Esophagus (tissue), 2 donors: ENCODE measurements around the gene CPZ. TPM values are rescaled to one million over a fixed set of nuclear protein-coding genes. Genes with fewer than 3 reads are reported as not detected.
"Not testable (repeated sequence)": the region's sequence is repeated elsewhere in the genome, so short reads cannot be mapped to it uniquely, and the experiment has no call there.

Experiments used
- H3K27ac ChIP-seq, 2 donors: one replicate each; pipeline ENCODE4 v1.5.1; 2013; ENCODE audit warnings: low read depth in 2 of 2, mild to moderate bottlenecking in 2 of 2, inconsistent platforms in 1 of 2, low read length in 1 of 2, moderate library complexity in 1 of 2
- H3K27me3 ChIP-seq, 2 donors: one replicate each; pipeline ENCODE4 v1.6.1; 2013; ENCODE audit warnings: low read length in 2 of 2, control low read depth in 1 of 2, mild to moderate bottlenecking in 1 of 2; ENCODE audit not compliant: insufficient read depth in 2 of 2, control insufficient read depth in 1 of 2
- H3K36me3 ChIP-seq, 2 donors: one replicate each; pipeline ENCODE4 v1.6.1; 2013; ENCODE audit warnings: low read length in 1 of 2; ENCODE audit not compliant: control insufficient read depth in 2 of 2, insufficient read depth in 2 of 2
- H3K4me1 ChIP-seq, 2 donors: one replicate each; pipeline ENCODE4 v1.6.1; 2013; ENCODE audit warnings: low read length in 1 of 2; ENCODE audit not compliant: control insufficient read depth in 2 of 2, insufficient read depth in 2 of 2
- H3K4me3 ChIP-seq, 2 donors: one replicate each; pipeline ENCODE4 v1.5.1; 2013; ENCODE audit warnings: low read length in 2 of 2, mild to moderate bottlenecking in 2 of 2, low read depth in 1 of 2, moderate library complexity in 1 of 2
- H3K9me3 ChIP-seq, 2 donors: one replicate each; pipeline ENCODE4 v1.6.1; 2013; ENCODE audit warnings: mild to moderate bottlenecking in 2 of 2, low read depth in 1 of 2, low read length in 1 of 2, moderate library complexity in 1 of 2; ENCODE audit not compliant: control insufficient read depth in 2 of 2, insufficient read depth in 1 of 2
- WGBS, 2 donors: extraction: QIAGEN DNeasy Blood & Tissue Kit; methylation state at CpG; one replicate each; pipeline ENCODE4 v1.1.7; 2013; 5-methylcytosine and 5-hydroxymethylcytosine counted together
- polyA plus RNA-seq, 2 donors: library from polyadenylated mRNA; stranded (reverse); fragments of 200-250 nt; gene quantifications; one replicate each; pipeline ENCODE4 v1.2.3, GENCODE V29; 2013
- donor health status: healthy with polysubstance abuse.
- donor health status: Bipolar disorder and iron deficiency.

The CPZ gene
- polyA plus RNA-seq, 2 donors: 3.4 to 7.2 TPM

DNA sequence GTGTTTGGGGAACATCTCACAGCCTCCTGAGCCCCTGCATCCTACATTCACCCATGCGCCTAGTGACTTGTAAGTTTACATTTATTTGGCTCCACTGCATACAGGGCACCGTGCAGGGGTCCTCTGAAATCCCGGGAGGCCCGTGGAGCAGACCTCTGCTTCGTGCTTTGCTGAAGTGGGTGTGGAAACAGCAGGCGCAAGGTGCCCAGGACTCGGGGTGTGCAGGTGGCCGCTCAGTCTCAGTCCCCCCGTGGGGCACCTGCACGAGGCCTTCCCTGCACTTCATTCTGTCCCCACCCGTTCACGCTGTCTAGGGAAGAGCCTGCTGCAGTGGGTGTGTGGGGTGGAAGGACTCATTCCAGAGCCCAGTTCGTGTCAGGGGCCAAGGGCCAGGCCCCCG lies 28.6 kb downstream of the CPZ start:
- 71 to 90% methylated on average over 6 to 9 of the region's 14 CpGs for WGBS, 2 donors
- not testable (repeated sequence) for H3K36me3 ChIP-seq, H3K27ac ChIP-seq, H3K9me3 ChIP-seq, H3K4me1 ChIP-seq, H3K27me3 ChIP-seq, H3K4me3 ChIP-seq

DNA sequence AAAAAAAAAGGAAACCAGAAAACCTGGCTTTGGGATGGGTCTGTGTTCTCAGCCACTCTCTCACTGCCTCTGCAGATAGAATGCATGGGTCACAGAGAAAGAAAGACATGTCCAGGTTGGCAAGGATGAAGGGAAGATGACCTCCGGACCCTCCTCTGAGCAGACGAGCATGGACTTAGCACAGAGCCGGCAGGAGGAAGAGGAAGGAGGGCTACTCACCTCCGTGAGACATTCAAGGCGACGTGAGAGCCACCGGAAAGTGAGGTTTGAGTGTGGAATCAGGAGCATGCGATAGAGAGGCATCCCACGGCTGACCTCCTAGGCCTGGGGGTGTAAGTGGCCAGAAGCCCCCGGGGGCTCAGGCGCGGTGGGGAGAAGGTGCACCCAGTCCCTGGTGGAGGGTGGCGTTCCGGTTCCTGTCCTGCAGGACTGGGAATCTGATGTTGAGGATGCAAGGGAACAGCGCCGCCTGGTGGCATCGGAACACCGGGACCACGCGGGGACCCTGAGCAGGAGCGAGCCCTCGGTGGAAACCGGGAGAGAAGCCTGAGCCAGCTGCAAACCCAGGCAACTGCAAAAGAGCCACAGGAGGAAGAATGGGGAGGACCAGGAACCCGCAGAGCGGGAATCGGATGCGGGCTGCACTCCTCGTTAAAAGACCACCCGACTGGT lies 32.2 kb downstream of the CPZ start:
- not testable (repeated sequence) for H3K4me1 ChIP-seq, H3K4me3 ChIP-seq, H3K27me3 ChIP-seq, H3K27ac ChIP-seq, H3K9me3 ChIP-seq, H3K36me3 ChIP-seq
- WGBS, 2 donors: no CpG with 5 or more reads among the region's 29 CpGs

- H3K4me1 ChIP-seq, H3K27ac ChIP-seq, H3K36me3 ChIP-seq, H3K9me3 ChIP-seq, H3K27me3 ChIP-seq, H3K4me3 ChIP-seq: not testable (repeated sequence)
- WGBS, 2 donors: no CpG with 5 or more reads among the region's 29 CpGs
Observed at GRCh38 chr4:8630240-8630905, 37.8 kb downstream of the CPZ start.

DNA sequence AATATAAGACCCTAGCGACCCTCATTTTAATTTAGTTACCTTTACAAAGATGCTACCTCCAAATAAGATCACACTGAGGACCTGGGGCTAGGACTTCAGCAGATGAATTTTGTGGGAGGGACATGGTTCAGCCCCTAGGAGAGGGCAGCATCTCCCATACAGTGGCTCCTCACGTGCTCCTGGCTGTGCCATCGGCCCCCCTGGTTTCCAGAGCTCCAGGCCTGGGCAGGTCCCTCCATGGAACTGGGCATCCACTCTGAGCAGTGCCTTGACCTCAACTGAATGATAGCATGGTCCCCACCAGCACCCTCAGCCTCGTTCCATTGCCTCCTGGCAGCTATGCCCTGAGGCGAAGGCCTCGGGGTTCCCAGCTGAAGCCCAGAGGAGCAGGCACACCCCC lies 39.3 kb downstream of the CPZ start:
- H3K27ac ChIP-seq, H3K4me3 ChIP-seq, H3K27me3 ChIP-seq, H3K4me1 ChIP-seq, H3K9me3 ChIP-seq, H3K36me3 ChIP-seq: not testable (repeated sequence)
- WGBS, 2 donors: 68 to 74% methylated on average over 2 to 3 of the region's 6 CpGs

DNA sequence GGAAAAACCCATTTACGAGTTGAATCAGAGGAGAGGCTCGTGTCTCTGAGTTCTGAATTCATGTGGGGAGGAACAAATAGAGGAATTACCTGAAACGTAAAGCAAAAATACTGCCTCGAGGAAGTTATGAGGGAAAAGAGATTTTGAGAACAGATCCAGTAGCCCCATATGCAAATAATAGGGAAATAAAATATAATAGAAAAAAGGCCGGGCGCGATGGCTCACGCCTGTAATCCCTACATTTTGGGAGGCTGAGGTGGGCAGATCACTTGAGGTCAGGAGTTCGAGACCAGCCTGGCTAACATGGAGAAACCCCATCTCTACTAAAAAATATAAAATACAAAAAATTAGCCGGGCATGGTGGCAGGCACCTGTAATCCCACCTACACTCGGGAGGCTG lies 42.2 kb downstream of the CPZ start:
- 77 to 84% methylated on average over 5 to 6 of the region's 11 CpGs for WGBS, 2 donors
- H3K9me3 ChIP-seq, H3K4me1 ChIP-seq, H3K27ac ChIP-seq, H3K36me3 ChIP-seq, H3K27me3 ChIP-seq, H3K4me3 ChIP-seq: not testable (repeated sequence)

DNA sequence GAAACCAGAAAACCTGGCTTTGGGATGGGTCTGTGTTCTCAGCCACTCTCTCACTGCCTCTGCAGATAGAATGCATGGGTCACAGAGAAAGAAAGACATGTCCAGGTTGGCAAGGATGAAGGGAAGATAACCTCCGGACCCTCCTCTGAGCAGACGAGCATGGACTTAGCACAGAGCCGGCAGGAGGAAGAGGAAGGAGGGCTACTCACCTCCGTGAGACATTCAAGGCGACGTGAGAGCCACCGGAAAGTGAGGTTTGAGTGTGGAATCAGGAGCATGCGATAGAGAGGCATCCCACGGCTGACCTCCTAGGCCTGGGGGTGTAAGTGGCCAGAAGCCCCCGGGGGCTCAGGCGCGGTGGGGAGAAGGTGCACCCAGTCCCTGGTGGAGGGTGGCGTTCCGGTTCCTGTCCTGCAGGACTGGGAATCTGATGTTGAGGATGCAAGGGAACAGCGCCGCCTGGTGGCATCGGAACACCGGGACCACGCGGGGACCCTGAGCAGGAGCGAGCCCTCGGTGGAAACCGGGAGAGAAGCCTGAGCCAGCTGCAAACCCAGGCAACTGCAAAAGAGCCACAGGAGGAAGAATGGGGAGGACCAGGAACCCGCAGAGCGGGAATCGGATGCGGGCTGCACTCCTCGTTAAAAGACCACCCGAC lies 43.5 kb downstream of the CPZ start:
- WGBS, 2 donors: 46% methylated on average over 4 of the region's 29 CpGs; no CpG with 5 or more reads in 1 of the 2 donors
- H3K27ac ChIP-seq, H3K36me3 ChIP-seq, H3K27me3 ChIP-seq, H3K4me3 ChIP-seq, H3K4me1 ChIP-seq, H3K9me3 ChIP-seq: not testable (repeated sequence)

DNA sequence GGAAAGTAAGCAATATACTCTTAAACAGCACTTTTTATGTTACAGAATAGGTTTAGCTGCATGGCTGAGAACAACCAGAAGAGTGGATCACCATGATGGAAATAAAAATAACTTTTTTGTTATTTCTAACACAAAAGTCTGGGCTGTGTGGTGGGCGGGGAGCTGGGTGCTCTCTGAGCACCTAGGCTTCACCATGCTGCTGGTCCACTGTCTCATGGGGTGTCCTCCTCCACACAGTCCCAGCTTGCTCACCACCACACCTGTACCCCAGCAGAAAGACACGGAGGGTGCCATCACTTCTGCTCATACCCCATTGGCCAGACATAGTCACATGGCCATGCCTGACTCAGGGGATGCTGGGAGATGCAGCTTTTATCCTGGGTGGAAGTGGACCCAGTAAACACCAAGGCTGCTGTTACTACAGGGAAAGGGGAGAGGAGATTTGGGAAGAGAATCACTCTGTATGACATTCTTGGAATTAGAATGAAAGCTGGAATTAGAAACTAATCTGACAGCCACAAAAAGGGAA lies 45.0 kb downstream of the CPZ start:
- Histone ChIP-seq H3K4me1 (no peaks in the 10 kb centered on the region), H3K36me3 (no peaks in the 10 kb centered on the region), H3K9me3 (no peaks in the 10 kb centered on the region), H3K27ac (no peak overlapping the region), H3K4me3 (no peak overlapping the region), H3K27me3 (no peaks in the 10 kb centered on the region)
- 76 to 81% methylated on average over 2 of the region's 2 CpGs for WGBS, 2 donors

DNA sequence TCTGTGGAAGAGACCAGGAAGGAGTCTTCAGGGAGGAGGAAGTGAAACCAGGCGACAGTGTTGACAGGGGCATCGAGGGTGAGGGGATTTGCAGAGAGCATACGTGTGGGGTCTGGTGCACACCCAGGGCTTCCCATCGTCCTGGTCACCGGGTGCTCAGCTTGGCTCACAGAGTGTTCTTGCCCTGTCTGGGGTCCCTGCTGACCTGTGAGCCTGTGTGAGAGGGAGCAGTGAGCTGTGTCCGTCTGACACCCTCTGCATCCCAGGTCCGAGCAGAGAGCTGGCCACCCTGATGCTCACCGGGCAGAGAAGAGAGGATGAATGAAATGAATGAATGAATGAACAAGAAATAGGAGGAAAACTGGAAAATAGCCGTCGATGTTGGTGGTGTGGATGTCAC lies 46.5 kb downstream of the CPZ start:
- no peak overlapping the region for H3K4me3 ChIP-seq
- no peaks in the 10 kb centered on the region for H3K36me3 ChIP-seq
- 65 to 70% methylated on average over 10 of the region's 10 CpGs for WGBS, 2 donors
- H3K27me3 ChIP-seq: no peaks in the 10 kb centered on the region
- no peaks in the 10 kb centered on the region for H3K9me3 ChIP-seq
- H3K27ac ChIP-seq: no peak overlapping the region
- H3K4me1 ChIP-seq: no peaks in the 10 kb centered on the region

GRCh38 chr4:8639777-8640720 lies 47.5 kb downstream of the CPZ start:
- Histone ChIP-seq H3K36me3 (no peaks in the 10 kb centered on the region), H3K27me3 (no peaks in the 10 kb centered on the region), H3K4me1 (no peaks in the 10 kb centered on the region), H3K4me3 (no peak overlapping the region), H3K9me3 (no peaks in the 10 kb centered on the region), H3K27ac (no peak overlapping the region)
- 82 to 85% methylated on average over 25 to 26 of the region's 26 CpGs for WGBS, 2 donors
